BE2C (cell line): ENCODE data around the gene ZNF678. TPM values are rescaled to one million over a fixed set of nuclear protein-coding genes. Genes with fewer than 3 reads are reported as not detected.

Experiments used
- DNase-seq: peaks from one replicate; pipeline ENCODE4 v3.0.0-alpha.2; 2020
- H3K27me3 ChIP-seq: fragments of 250-450 bp; sonication (Bioruptor Pico); 2 replicates; pipeline ENCODE4 v1.5.1; 2020; ENCODE audit warnings: mild to moderate bottlenecking
- H3K36me3 ChIP-seq: fragments of 250-450 bp; sonication (Bioruptor Pico); 2 replicates; pipeline ENCODE4 v1.5.1; 2020; ENCODE audit warnings: mild to moderate bottlenecking
- H3K4me1 ChIP-seq: fragments of 250-450 bp; sonication (Bioruptor Pico); 2 replicates; pipeline ENCODE4 v1.5.1; 2020
- H3K4me3 ChIP-seq: 2 replicates; pipeline ENCODE4 v1.5.1; 2011; ENCODE audit warnings: low read depth, low read length
- H3K9me3 ChIP-seq: fragments of 250-450 bp; sonication (Bioruptor Pico); 2 replicates; pipeline ENCODE4 v1.5.1; 2020
- CTCF ChIP-seq: IDR thresholded peaks from 2 replicates; pipeline ENCODE4 v1.5.1; 2012; ENCODE audit warnings: mild to moderate bottlenecking, low read depth, low read length
- polyA plus RNA-seq: library from polyadenylated mRNA; unstranded; fragments of >200 nt; gene quantifications from one replicate; pipeline ENCODE4 v1.2.1, GENCODE V29; 2012; ENCODE audit warnings: low read depth, missing spikeins; ENCODE audit not compliant: insufficient read length, insufficient read depth

ZNF678 gene
- 3.2 TPM for polyA plus RNA-seq

- Histone ChIP-seq H3K4me3 (peak within 1 kb of the TSS; percentile 85), H3K27me3 (no peaks in the 10 kb centered on the region), H3K36me3 (no peaks in the 10 kb centered on the region), H3K4me1 (0 out of 2 replicates have a peak, but pooled peaks cover 2% of the 10 kb centered on the region), H3K9me3 (no peaks in the 10 kb centered on the region)
- TF ChIP-seq CTCF: no peak
- DNase-seq: peak; percentile 95
Observed at GRCh38 chr1:227563324-227564201, at the start of gene ZNF678. Gene ZNF678 (plus strand): TSS chr1:227563556. CDS start chr1:227650992, 87,436 bp downstream.

GRCh38 chr1:227518876-227519275, 44.5 kb upstream of the ZNF678 start:
- no peaks in the 10 kb centered on the region for H3K9me3 ChIP-seq
- no peak for DNase-seq
- H3K36me3 ChIP-seq: no peaks in the 10 kb centered on the region
- no peak for TF ChIP-seq CTCF
- no peak overlapping the region for H3K4me3 ChIP-seq
- H3K4me1 ChIP-seq: no peaks in the 10 kb centered on the region
- H3K27me3 ChIP-seq: no peaks in the 10 kb centered on the region

- Histone ChIP-seq H3K36me3 (no peaks in the 10 kb centered on the region), H3K4me3 (no peak overlapping the region), H3K9me3 (no peaks in the 10 kb centered on the region), H3K27me3 (no peaks in the 10 kb centered on the region), H3K4me1 (no peaks in the 10 kb centered on the region)
- no peak for DNase-seq
- TF ChIP-seq CTCF: no peak
Observed at GRCh38 chr1:227521782-227522181, 41.6 kb upstream of the ZNF678 start.

- no peak for DNase-seq
- peaks cover 4% of the 10 kb centered on the region for H3K9me3 ChIP-seq
- H3K27me3 ChIP-seq: no peaks in the 10 kb centered on the region
- TF ChIP-seq CTCF: no peak
- H3K36me3 ChIP-seq: no peaks in the 10 kb centered on the region
- no peaks in the 10 kb centered on the region for H3K4me1 ChIP-seq
- H3K4me3 ChIP-seq: no peak overlapping the region
Observed at GRCh38 chr1:227526524-227526923, 36.8 kb upstream of the ZNF678 start.

- no peak overlapping the region for H3K4me3 ChIP-seq
- no peak for DNase-seq
- H3K27me3 ChIP-seq: no peaks in the 10 kb centered on the region
- TF ChIP-seq CTCF: no peak
- peaks cover 8% of the 10 kb centered on the region for H3K9me3 ChIP-seq
- no peaks in the 10 kb centered on the region for H3K36me3 ChIP-seq
- H3K4me1 ChIP-seq: no peaks in the 10 kb centered on the region
Observed at GRCh38 chr1:227532019-227532619, 31.2 kb upstream of the ZNF678 start.
